Breast epithelium (tissue), 3 donors: Measurements from ENCODE around the gene AVPR2.

Source experiments
- POLR2A ChIP-seq: fragments of 450-650 bp; IDR thresholded peaks from one replicate; pipeline ENCODE4 v1.6.1; 2016; ENCODE audit warnings: antibody characterized with exemption, mild to moderate bottlenecking, moderate library complexity
- TF ChIP-seq, protein P1 (sequence below), 3 donors: fragments of 450-650 bp; IDR thresholded peaks; one replicate each; pipeline ENCODE4 v1.5.1; 2016 to 2017; ENCODE audit warnings: antibody characterized with exemption in 3 of 3, mild to moderate bottlenecking in 3 of 3, moderate library complexity in 3 of 3

DNA sequence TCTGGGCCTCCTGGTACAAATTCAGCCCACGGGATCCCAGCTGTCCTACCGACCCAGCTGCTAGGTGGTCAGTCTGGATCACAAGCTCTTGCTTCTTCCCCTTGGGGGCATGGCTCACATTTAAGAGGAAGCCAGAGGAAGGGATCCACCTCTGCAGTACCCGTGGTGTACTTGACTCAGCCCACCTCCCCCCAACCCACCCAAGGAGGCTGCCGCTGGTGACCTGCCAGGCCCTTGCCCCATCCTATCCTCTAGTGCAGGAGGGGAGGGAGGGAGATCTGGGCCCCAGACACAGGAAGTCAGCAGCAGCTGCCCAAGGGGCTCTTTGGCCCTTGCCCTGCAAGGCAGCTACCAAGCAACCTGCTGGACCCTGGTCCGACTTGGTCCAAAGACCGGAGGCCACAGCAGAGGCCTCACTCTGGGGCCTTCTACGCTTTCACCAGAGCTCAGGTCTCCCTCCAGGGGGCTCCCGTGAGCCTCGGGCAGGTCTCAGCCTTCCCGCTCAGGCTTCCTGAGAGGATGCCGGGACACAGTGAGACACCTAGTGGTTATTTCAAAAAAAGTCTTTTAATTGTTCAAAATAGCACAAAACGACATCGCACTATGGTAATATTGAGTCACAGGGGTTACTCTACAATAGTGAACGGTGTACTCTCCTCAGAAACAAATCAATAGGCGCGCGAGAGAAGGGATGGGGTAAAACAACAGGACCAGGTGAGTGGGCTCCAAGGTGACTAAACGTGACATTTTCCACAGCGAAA lies 42.7 kb downstream of the AVPR2 start:
- TF ChIP-seq, protein P1, sequence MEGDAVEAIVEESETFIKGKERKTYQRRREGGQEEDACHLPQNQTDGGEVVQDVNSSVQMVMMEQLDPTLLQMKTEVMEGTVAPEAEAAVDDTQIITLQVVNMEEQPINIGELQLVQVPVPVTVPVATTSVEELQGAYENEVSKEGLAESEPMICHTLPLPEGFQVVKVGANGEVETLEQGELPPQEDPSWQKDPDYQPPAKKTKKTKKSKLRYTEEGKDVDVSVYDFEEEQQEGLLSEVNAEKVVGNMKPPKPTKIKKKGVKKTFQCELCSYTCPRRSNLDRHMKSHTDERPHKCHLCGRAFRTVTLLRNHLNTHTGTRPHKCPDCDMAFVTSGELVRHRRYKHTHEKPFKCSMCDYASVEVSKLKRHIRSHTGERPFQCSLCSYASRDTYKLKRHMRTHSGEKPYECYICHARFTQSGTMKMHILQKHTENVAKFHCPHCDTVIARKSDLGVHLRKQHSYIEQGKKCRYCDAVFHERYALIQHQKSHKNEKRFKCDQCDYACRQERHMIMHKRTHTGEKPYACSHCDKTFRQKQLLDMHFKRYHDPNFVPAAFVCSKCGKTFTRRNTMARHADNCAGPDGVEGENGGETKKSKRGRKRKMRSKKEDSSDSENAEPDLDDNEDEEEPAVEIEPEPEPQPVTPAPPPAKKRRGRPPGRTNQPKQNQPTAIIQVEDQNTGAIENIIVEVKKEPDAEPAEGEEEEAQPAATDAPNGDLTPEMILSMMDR (IDR thresholded peaks at IDR 0.05), result peak; percentile 47 to 70 (median 52)
- TF ChIP-seq POLR2A, result no peak
